Osteocyte (in vitro differentiated cells): ENCODE data around the gene FBLIM1. TPM values are rescaled to one million over a fixed set of nuclear protein-coding genes. Genes with fewer than 3 reads are reported as not detected.

ENCODE experiments used
- DNase-seq: peaks from one replicate; pipeline ENCODE4 v3.0.0; 2021; ENCODE audit warnings: mixed read lengths; ENCODE audit not compliant: unreplicated experiment; ENCODE audit errors: extremely low spot score
- H3K27ac Mint-ChIP-seq: one replicate; pipeline ENCODE4 v1.8.0; 2021; ENCODE audit warnings: mild to moderate bottlenecking, mixed read lengths; ENCODE audit not compliant: unreplicated experiment
- H3K27me3 Mint-ChIP-seq: one replicate; pipeline ENCODE4 v1.8.0; 2021; ENCODE audit warnings: mixed read lengths; ENCODE audit not compliant: unreplicated experiment
- H3K36me3 Mint-ChIP-seq: one replicate; pipeline ENCODE4 v1.8.0; 2021; ENCODE audit warnings: mixed read lengths; ENCODE audit not compliant: unreplicated experiment
- H3K4me1 Mint-ChIP-seq: one replicate; pipeline ENCODE4 v1.8.0; 2021; ENCODE audit warnings: mixed read lengths; ENCODE audit not compliant: unreplicated experiment
- H3K4me3 Mint-ChIP-seq: one replicate; pipeline ENCODE4 v1.8.0; 2021; ENCODE audit warnings: mild to moderate bottlenecking, moderate library complexity, mixed read lengths; ENCODE audit not compliant: unreplicated experiment
- H3K9me3 Mint-ChIP-seq: one replicate; pipeline ENCODE4 v1.8.0; 2021; ENCODE audit warnings: mixed read lengths; ENCODE audit not compliant: unreplicated experiment
- CTCF ChIP-seq: fragments of 200-600 bp; sonication (generic); IDR thresholded peaks from 2 replicates; pipeline ENCODE4 v1.5.0; 2021; ENCODE audit warnings: antibody characterized with exemption, mild to moderate bottlenecking, moderate library complexity
- total RNA-seq: library from RNA; stranded (reverse); gene quantifications from 2 replicates; pipeline ENCODE4 v1.2.1, GENCODE V29; 2021

FBLIM1 gene
- total RNA-seq, 1 donor from 2014 or later: 149 TPM

GRCh38 chr1:15736892-15737261 lies 21.7 kb upstream of the FBLIM1 start:
- TF ChIP-seq CTCF: no peak
- Mint-ChIP-seq H3K4me1 (peaks cover 9% of the 10 kb centered on the region), H3K27me3 (no peaks in the 10 kb centered on the region), H3K36me3 (peaks cover 5% of the 10 kb centered on the region), H3K9me3 (no peaks in the 10 kb centered on the region), H3K4me3 (no peak overlapping the region), H3K27ac (no peak overlapping the region)
- no peak for DNase-seq

- Mint-ChIP-seq H3K4me1 (peaks cover 9% of the 10 kb centered on the region), H3K9me3 (no peaks in the 10 kb centered on the region), H3K4me3 (no peak overlapping the region), H3K27ac (no peak overlapping the region), H3K36me3 (peaks cover 2% of the 10 kb centered on the region), H3K27me3 (no peaks in the 10 kb centered on the region)
- DNase-seq: no peak
- no peak for TF ChIP-seq CTCF
Measured at GRCh38 chr1:15737324-15738319, 21.0 kb upstream of the FBLIM1 start.

- Mint-ChIP-seq H3K36me3 (no peaks in the 10 kb centered on the region), H3K27me3 (no peaks in the 10 kb centered on the region), H3K9me3 (no peaks in the 10 kb centered on the region), H3K4me1 (peaks cover 9% of the 10 kb centered on the region), H3K27ac (no peak overlapping the region), H3K4me3 (no peak overlapping the region)
- no peak for TF ChIP-seq CTCF
- no peak for DNase-seq
Measured at GRCh38 chr1:15738416-15739113, 20.0 kb upstream of the FBLIM1 start.

DNA sequence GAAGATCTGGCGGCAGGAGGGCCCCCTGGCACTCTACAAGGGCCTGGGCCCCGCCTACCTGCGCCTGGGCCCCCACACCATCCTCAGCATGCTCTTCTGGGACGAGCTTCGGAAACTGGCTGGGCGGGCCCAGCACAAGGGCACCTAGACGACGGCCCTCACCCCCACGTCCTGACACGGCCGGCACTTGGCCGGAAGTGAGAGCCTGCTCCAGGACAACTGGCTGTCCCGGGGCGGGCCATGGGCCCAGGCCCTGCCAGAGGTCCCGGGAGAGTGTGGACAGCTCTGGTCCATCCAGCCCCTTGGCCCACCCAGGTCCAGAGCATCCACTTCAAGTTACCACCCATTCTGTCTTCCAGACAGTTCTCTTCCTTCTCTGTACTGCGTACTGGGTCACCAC lies 19.3 kb upstream of the FBLIM1 start:
- no peak overlapping the region for H3K4me3 Mint-ChIP-seq
- DNase-seq: no peak
- no peaks in the 10 kb centered on the region for H3K27me3 Mint-ChIP-seq
- H3K4me1 Mint-ChIP-seq: peaks cover 9% of the 10 kb centered on the region
- no peak overlapping the region for H3K27ac Mint-ChIP-seq
- no peaks in the 10 kb centered on the region for H3K36me3 Mint-ChIP-seq
- H3K9me3 Mint-ChIP-seq: no peaks in the 10 kb centered on the region
- no peak for TF ChIP-seq CTCF

DNA sequence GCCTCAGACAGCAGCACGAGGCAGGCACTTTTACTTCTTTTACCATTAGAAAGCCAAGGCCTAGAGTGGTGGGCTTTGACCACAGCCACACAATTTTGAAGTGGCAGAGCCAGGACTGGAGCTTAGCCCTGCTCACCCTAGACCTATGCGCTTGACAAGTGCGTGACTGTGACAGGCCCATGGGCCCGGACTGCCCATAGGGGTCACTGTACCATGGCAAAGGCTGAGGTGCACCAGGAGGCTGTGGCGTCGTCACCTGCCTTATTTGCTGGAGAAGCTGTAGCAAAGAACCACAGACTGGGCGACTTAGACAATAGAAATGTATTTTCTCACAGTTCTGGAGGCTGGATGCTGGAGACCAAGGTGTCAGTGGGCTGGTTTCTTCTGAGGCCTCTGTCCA lies 18.9 kb upstream of the FBLIM1 start:
- H3K4me3 Mint-ChIP-seq: no peak overlapping the region
- no peak overlapping the region for H3K27ac Mint-ChIP-seq
- H3K27me3 Mint-ChIP-seq: no peaks in the 10 kb centered on the region
- no peaks in the 10 kb centered on the region for H3K9me3 Mint-ChIP-seq
- no peaks in the 10 kb centered on the region for H3K36me3 Mint-ChIP-seq
- peak; percentile 4 for TF ChIP-seq CTCF
- H3K4me1 Mint-ChIP-seq: peaks cover 10% of the 10 kb centered on the region
- DNase-seq: no peak
